ENCODE data around the gene HMGXB4. TPM values are rescaled to one million over a fixed set of nuclear protein-coding genes. Genes with fewer than 3 reads are reported as not detected.

Gene HMGXB4
- total and polyA plus RNA-seq, 2 experiments from 2014 or later, result 34.7 to 64.9 TPM

DNA sequence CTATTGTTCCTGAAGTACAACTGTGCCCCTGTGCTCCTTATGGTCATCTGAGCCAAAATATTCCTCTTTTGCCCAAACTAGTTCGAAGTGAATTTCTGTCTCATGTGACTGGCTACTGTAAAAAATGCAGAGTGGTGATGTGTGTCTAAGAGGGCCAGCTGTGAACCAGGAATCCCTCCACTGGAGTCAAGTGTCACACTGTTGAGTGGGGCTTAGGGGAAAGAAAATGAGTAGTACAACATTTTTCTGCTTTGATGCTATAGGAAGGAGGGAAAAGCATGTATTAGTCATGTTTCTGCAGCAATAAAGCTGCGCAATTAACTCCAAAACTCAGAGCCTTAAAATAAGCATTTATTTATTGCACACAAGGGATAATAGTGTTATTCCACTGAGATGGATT lies 39.8 kb upstream of the HMGXB4 start (continued):
- TF ChIP-seq, protein P1, sequence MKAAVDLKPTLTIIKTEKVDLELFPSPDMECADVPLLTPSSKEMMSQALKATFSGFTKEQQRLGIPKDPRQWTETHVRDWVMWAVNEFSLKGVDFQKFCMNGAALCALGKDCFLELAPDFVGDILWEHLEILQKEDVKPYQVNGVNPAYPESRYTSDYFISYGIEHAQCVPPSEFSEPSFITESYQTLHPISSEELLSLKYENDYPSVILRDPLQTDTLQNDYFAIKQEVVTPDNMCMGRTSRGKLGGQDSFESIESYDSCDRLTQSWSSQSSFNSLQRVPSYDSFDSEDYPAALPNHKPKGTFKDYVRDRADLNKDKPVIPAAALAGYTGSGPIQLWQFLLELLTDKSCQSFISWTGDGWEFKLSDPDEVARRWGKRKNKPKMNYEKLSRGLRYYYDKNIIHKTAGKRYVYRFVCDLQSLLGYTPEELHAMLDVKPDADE (IDR thresholded peaks at IDR 0.05), result no peak
- no peak for TF ChIP-seq POLR2AphosphoS5 (IDR thresholded peaks at IDR 0.05; ENCODE audit: low read depth)
- TF ChIP-seq JUNB (IDR thresholded peaks at IDR 0.05; ENCODE audit: unreplicated experiment), result no peak
- no peak for TF ChIP-seq STAT1 (IDR thresholded peaks at IDR 0.05; ENCODE audit: unreplicated experiment)
- TF ChIP-seq, protein P2, sequence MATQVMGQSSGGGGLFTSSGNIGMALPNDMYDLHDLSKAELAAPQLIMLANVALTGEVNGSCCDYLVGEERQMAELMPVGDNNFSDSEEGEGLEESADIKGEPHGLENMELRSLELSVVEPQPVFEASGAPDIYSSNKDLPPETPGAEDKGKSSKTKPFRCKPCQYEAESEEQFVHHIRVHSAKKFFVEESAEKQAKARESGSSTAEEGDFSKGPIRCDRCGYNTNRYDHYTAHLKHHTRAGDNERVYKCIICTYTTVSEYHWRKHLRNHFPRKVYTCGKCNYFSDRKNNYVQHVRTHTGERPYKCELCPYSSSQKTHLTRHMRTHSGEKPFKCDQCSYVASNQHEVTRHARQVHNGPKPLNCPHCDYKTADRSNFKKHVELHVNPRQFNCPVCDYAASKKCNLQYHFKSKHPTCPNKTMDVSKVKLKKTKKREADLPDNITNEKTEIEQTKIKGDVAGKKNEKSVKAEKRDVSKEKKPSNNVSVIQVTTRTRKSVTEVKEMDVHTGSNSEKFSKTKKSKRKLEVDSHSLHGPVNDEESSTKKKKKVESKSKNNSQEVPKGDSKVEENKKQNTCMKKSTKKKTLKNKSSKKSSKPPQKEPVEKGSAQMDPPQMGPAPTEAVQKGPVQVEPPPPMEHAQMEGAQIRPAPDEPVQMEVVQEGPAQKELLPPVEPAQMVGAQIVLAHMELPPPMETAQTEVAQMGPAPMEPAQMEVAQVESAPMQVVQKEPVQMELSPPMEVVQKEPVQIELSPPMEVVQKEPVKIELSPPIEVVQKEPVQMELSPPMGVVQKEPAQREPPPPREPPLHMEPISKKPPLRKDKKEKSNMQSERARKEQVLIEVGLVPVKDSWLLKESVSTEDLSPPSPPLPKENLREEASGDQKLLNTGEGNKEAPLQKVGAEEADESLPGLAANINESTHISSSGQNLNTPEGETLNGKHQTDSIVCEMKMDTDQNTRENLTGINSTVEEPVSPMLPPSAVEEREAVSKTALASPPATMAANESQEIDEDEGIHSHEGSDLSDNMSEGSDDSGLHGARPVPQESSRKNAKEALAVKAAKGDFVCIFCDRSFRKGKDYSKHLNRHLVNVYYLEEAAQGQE (IDR thresholded peaks at IDR 0.05; ENCODE audit: unreplicated experiment), result no peak
- TF ChIP-seq CREB1 (CRISPR knock-in tag; IDR thresholded peaks at IDR 0.05; ENCODE audit: low read depth), result no peak
- TF ChIP-seq ZNF114 (CRISPR knock-in tag; IDR thresholded peaks at IDR 0.05), result no peak
- no peak for TF ChIP-seq ZNF331 (CRISPR knock-in tag; IDR thresholded peaks at IDR 0.05; ENCODE audit: low read depth)
- TF ChIP-seq EZH2phosphoT487 (IDR thresholded peaks at IDR 0.05; ENCODE audit: unreplicated experiment), result no peak

DNA sequence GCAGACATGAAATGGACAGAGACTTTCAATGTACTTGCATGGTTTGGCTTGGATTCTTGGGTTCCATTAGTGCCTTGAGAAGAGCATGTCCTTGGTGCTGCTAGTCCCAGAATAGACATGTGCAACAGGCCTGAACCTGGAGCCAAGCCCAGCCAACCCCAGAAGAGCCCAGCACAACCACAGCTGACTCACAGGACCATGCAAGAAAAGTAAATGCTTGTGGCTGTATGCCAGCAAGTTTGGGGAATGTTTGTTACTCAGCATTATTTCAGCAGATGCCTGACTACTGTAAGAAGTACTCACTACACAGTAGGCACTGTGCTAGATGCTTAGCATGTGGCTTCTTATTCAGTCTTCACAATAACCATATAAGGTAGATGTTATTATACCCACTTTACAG lies 39.2 kb upstream of the HMGXB4 start:
- Histone ChIP-seq H3K4me3 (no peak overlapping the region), H4K20me1 (replicated peaks; ENCODE audit: insufficient read depth) (no peaks in the 10 kb centered on the region), H3K79me2 (replicated peaks; ENCODE audit: insufficient read depth) (no peaks in the 10 kb centered on the region), H3K27me3 (ENCODE audit: insufficient read depth) (no peaks in the 10 kb centered on the region), H3K4me2 (no peak overlapping the region), H2AFZ (no peak overlapping the region), H3K27ac (ENCODE audit: low read depth) (no peak overlapping the region), H3K4me1 (ENCODE audit: insufficient read depth) (no peaks in the 10 kb centered on the region), H3F3A (replicated peaks; ENCODE audit: low read depth) (no peaks in the 10 kb centered on the region), H3K9me2 (ENCODE audit: insufficient read depth) (peaks cover 4% of the 10 kb centered on the region; the same call in 1 of the 2 replicates), H3K36me3 (ENCODE audit: insufficient read depth) (no peaks in the 10 kb centered on the region)
- peaks cover 1% of the 10 kb centered on the region; the same call in 2 of the 3 replicates for H3K4me1 Mint-ChIP-seq
- H3K27ac Mint-ChIP-seq, result no peak overlapping the region
- DNase-seq (ENCODE audit: low spot score) (no peak), ATAC-seq (no peak)
- peaks cover 3% of the 10 kb centered on the region; the same call in 1 of the 3 replicates for H3K9me3 Mint-ChIP-seq
- no peaks in the 10 kb centered on the region for H3K36me3 Mint-ChIP-seq (ENCODE audit: low read depth)
- H3K4me3 Mint-ChIP-seq, result no peak overlapping the region
- no peaks in the 10 kb centered on the region for H3K27me3 Mint-ChIP-seq (ENCODE audit: insufficient read depth, low read depth, poor library complexity)
- TF ChIP-seq CREB1 (CRISPR knock-in tag; IDR thresholded peaks at IDR 0.05; ENCODE audit: low read depth) (no peak), POLR2AphosphoS5 (IDR thresholded peaks at IDR 0.05; ENCODE audit: low read depth) (no peak), ZNF331 (CRISPR knock-in tag; IDR thresholded peaks at IDR 0.05; ENCODE audit: low read depth) (no peak), EZH2 (IDR thresholded peaks at IDR 0.05; ENCODE audit: low read depth, unreplicated experiment) (no peak)
- TF ChIP-seq, protein P2 (IDR thresholded peaks at IDR 0.05; ENCODE audit: unreplicated experiment), result no peak
- TF ChIP-seq, protein P3, sequence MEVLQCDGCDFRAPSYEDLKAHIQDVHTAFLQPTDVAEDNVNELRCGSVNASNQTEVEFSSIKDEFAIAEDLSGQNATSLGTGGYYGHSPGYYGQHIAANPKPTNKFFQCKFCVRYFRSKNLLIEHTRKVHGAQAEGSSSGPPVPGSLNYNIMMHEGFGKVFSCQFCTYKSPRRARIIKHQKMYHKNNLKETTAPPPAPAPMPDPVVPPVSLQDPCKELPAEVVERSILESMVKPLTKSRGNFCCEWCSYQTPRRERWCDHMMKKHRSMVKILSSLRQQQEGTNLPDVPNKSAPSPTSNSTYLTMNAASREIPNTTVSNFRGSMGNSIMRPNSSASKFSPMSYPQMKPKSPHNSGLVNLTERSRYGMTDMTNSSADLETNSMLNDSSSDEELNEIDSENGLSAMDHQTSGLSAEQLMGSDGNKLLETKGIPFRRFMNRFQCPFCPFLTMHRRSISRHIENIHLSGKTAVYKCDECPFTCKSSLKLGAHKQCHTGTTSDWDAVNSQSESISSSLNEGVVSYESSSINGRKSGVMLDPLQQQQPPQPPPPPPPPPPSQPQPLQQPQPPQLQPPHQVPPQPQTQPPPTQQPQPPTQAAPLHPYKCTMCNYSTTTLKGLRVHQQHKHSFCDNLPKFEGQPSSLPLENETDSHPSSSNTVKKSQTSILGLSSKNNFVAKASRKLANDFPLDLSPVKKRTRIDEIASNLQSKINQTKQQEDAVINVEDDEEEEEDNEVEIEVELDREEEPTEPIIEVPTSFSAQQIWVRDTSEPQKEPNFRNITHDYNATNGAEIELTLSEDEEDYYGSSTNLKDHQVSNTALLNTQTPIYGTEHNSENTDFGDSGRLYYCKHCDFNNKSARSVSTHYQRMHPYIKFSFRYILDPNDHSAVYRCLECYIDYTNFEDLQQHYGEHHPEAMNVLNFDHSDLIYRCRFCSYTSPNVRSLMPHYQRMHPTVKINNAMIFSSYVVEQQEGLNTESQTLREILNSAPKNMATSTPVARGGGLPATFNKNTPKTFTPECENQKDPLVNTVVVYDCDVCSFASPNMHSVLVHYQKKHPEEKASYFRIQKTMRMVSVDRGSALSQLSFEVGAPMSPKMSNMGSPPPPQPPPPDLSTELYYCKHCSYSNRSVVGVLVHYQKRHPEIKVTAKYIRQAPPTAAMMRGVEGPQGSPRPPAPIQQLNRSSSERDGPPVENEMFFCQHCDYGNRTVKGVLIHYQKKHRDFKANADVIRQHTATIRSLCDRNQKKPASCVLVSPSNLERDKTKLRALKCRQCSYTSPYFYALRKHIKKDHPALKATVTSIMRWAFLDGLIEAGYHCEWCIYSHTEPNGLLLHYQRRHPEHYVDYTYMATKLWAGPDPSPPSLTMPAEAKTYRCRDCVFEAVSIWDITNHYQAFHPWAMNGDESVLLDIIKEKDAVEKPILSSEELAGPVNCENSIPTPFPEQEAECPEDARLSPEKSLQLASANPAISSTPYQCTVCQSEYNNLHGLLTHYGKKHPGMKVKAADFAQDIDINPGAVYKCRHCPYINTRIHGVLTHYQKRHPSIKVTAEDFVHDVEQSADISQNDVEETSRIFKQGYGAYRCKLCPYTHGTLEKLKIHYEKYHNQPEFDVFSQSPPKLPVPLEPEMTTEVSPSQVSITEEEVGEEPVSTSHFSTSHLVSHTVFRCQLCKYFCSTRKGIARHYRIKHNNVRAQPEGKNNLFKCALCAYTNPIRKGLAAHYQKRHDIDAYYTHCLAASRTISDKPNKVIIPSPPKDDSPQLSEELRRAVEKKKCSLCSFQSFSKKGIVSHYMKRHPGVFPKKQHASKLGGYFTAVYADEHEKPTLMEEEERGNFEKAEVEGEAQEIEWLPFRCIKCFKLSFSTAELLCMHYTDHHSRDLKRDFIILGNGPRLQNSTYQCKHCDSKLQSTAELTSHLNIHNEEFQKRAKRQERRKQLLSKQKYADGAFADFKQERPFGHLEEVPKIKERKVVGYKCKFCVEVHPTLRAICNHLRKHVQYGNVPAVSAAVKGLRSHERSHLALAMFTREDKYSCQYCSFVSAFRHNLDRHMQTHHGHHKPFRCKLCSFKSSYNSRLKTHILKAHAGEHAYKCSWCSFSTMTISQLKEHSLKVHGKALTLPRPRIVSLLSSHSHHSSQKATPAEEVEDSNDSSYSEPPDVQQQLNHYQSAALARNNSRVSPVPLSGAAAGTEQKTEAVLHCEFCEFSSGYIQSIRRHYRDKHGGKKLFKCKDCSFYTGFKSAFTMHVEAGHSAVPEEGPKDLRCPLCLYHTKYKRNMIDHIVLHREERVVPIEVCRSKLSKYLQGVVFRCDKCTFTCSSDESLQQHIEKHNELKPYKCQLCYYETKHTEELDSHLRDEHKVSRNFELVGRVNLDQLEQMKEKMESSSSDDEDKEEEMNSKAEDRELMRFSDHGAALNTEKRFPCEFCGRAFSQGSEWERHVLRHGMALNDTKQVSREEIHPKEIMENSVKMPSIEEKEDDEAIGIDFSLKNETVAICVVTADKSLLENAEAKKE (CRISPR knock-in tag; IDR thresholded peaks at IDR 0.05), result no peak
